ENCODE data around the gene HOATZ. TPM values are rescaled to one million over a fixed set of nuclear protein-coding genes. Genes with fewer than 3 reads are reported as not detected.

HOATZ gene
- polyA plus RNA-seq, 1 donor = 0.01 TPM

DNA sequence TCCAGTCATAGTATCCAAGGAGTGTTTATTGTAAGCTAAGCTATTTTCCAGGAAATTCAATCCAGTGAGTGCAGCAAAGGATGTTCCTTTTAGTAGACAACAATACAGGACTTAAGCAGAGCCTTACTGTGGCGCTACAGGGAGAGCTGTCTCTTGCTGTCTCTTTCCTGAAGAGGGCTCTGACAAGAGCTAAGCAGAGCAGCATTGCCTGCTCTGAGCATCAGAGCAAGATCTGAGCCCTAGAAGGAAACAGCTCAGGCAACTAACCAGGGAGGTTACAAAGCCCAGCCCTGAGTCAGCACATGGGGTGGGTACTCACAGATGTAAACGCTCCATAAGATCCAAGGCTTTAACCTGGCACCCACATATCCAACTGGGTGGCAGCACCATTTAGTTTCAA, 33.9 kb downstream of the HOATZ start:
- Histone ChIP-seq H3K27me3 (ENCODE audit: control insufficient read depth, insufficient read depth, low read length) (peaks cover 34% of the 10 kb centered on the region), H3K9me3 (ENCODE audit: control insufficient read depth, low read depth, low read length) (no peaks in the 10 kb centered on the region), H3K4me1 (ENCODE audit: control insufficient read depth, insufficient read depth, low read length) (no peaks in the 10 kb centered on the region), H3K36me3 (ENCODE audit: control insufficient read depth, insufficient read depth, low read length) (no peaks in the 10 kb centered on the region), H3K27ac (ENCODE audit: low read length) (no peak overlapping the region), H3K4me3 (ENCODE audit: low read length) (no peak overlapping the region)
- no peak for DNase-seq
- no CpG with 5 or more reads among the region's 2 CpGs for WGBS (ENCODE audit: insufficient coverage, low lambda C conversion rate)

DNA sequence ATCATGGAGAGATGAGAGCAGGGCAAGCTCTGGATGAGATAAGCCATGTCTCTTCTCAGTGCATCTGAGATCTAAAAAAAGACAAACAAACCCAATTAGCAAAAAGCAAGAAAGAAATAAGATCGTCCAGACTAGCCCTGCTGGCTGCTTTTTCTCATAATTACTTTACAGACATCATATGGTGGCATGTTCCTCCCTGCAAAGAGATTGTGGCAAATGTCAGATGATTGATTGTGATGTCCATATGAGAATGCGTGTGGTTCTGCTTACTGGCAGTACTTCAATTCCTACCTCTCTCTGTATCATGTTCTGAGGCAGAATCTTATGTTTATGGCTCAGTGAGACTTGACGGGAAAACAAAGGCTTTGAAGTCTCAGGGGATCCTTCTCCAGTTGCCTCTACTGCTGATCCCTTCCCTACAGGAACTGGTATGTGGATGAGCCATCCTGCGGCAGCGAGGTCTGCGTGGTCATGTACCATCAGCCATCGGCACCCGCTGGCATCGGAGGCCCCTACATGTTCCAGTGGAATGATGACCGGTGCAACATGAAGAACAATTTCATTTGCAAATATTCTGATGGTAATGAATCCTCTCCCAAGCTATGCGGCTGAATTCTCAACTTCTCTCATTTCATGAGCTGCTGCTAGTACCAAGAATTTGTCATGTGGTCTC, 34.8 kb downstream of the HOATZ start:
- peaks cover 28% of the 10 kb centered on the region for H3K27me3 ChIP-seq (ENCODE audit: control insufficient read depth, insufficient read depth, low read length)
- no peak overlapping the region for H3K27ac ChIP-seq (ENCODE audit: low read length)
- no CpG with 5 or more reads among the region's 11 CpGs for WGBS (ENCODE audit: insufficient coverage, low lambda C conversion rate)
- H3K36me3 ChIP-seq (ENCODE audit: control insufficient read depth, insufficient read depth, low read length) = no peaks in the 10 kb centered on the region
- no peak overlapping the region for H3K4me3 ChIP-seq (ENCODE audit: low read length)
- no peaks in the 10 kb centered on the region for H3K4me1 ChIP-seq (ENCODE audit: control insufficient read depth, insufficient read depth, low read length)
- H3K9me3 ChIP-seq (ENCODE audit: control insufficient read depth, low read depth, low read length) = no peaks in the 10 kb centered on the region
- no peak for DNase-seq

DNA sequence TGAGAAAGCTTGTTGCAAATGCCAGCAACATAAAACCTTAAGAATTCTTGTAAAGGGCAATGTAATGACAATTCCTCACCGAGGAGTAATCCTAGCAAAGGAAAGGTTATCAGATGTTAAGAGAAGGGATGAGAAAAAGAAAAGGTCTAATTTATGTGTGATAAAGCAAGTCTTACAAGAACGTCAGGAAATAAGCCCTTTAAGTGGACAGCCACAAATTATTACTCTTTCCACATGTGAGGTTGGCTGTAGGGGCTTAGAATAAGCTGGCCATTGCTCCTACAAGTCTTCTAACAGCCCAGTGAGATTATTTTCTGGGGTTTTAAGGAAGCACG, 35.3 kb downstream of the HOATZ start:
- H3K4me1 ChIP-seq (ENCODE audit: control insufficient read depth, insufficient read depth, low read length) = no peaks in the 10 kb centered on the region
- no peak overlapping the region for H3K27ac ChIP-seq (ENCODE audit: low read length)
- DNase-seq = no peak
- 13% methylated on average over 1 of the region's 3 CpGs for WGBS (ENCODE audit: insufficient coverage, low lambda C conversion rate)
- H3K36me3 ChIP-seq (ENCODE audit: control insufficient read depth, insufficient read depth, low read length) = no peaks in the 10 kb centered on the region
- no peaks in the 10 kb centered on the region for H3K9me3 ChIP-seq (ENCODE audit: control insufficient read depth, low read depth, low read length)
- H3K4me3 ChIP-seq (ENCODE audit: low read length) = no peak overlapping the region
- H3K27me3 ChIP-seq (ENCODE audit: control insufficient read depth, insufficient read depth, low read length) = peaks cover 25% of the 10 kb centered on the region

DNA sequence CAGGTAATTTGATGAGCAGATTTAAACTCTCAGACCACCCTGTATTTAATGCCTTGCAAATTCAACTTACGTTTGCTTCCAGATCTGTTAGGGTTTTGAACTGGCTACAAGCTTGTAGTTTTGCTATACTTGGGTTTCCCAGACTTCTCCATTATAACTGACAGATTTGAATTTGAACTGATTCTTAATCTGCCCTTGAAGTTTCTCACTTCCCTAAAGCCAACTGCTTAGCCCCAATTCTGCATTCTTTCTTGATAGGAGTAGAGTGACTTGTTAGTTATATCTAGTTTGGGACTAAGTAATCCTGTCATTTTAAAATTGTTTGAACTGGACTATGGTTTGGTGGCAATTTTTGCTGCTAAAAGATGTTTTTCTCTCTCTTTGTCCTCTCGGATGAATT, 35.7 kb downstream of the HOATZ start:
- Histone ChIP-seq H3K4me1 (ENCODE audit: control insufficient read depth, insufficient read depth, low read length) (no peaks in the 10 kb centered on the region), H3K9me3 (ENCODE audit: control insufficient read depth, low read depth, low read length) (no peaks in the 10 kb centered on the region), H3K27me3 (ENCODE audit: control insufficient read depth, insufficient read depth, low read length) (peaks cover 22% of the 10 kb centered on the region), H3K36me3 (ENCODE audit: control insufficient read depth, insufficient read depth, low read length) (no peaks in the 10 kb centered on the region), H3K27ac (ENCODE audit: low read length) (no peak overlapping the region), H3K4me3 (ENCODE audit: low read length) (no peak overlapping the region)
- no CpG with 5 or more reads among the region's 2 CpGs for WGBS (ENCODE audit: insufficient coverage, low lambda C conversion rate)
- no peak for DNase-seq

DNA sequence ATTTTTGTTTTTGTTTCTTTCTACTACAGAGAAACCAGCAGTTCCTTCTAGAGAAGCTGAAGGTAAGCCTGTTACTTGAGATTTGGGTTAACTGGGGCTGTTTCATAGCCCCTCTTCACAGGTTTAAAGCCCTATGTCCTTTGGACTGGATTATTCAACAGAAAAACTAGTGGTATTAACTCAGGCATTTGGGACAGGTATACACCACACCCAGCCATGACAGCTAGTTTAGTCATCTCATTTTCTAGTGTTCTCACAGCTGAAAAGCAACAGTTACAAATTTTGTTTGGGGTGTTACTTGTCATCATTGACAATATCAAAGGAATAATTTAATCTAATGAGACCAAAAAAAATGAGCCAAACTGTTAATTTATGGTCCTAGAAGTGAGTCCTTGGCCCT, 40.0 kb downstream of the HOATZ start:
- Histone ChIP-seq H3K27me3 (ENCODE audit: control insufficient read depth, insufficient read depth, low read length) (no peaks in the 10 kb centered on the region), H3K4me3 (ENCODE audit: low read length) (no peak overlapping the region), H3K36me3 (ENCODE audit: control insufficient read depth, insufficient read depth, low read length) (no peaks in the 10 kb centered on the region), H3K27ac (ENCODE audit: low read length) (no peak overlapping the region), H3K9me3 (ENCODE audit: control insufficient read depth, low read depth, low read length) (no peaks in the 10 kb centered on the region), H3K4me1 (ENCODE audit: control insufficient read depth, insufficient read depth, low read length) (no peaks in the 10 kb centered on the region)
- no peak for DNase-seq

DNA sequence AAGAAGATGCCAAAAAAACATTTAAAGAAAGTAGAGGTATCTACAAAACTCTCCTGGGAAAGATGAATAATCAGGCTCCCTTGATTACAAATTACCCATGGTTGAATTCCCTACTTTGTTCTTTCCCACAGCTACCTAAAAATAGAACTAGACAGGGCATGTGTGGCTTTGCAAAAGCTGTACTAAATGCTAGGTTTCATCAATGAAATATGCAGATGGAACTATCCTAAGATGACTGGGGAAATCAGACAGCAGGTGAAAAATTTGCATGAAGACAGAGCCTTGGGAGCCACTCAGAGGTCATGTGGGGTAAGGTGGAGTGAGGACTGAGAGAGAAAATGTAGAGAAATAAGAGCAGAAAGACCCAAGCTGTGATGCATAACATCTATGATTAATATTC, 40.7 kb downstream of the HOATZ start:
- no peaks in the 10 kb centered on the region for H3K27me3 ChIP-seq (ENCODE audit: control insufficient read depth, insufficient read depth, low read length)
- DNase-seq = no peak
- H3K27ac ChIP-seq (ENCODE audit: low read length) = no peak overlapping the region
- H3K4me3 ChIP-seq (ENCODE audit: low read length) = no peak overlapping the region
- H3K4me1 ChIP-seq (ENCODE audit: control insufficient read depth, insufficient read depth, low read length) = no peaks in the 10 kb centered on the region
- no peaks in the 10 kb centered on the region for H3K9me3 ChIP-seq (ENCODE audit: control insufficient read depth, low read depth, low read length)
- no peaks in the 10 kb centered on the region for H3K36me3 ChIP-seq (ENCODE audit: control insufficient read depth, insufficient read depth, low read length)

DNA sequence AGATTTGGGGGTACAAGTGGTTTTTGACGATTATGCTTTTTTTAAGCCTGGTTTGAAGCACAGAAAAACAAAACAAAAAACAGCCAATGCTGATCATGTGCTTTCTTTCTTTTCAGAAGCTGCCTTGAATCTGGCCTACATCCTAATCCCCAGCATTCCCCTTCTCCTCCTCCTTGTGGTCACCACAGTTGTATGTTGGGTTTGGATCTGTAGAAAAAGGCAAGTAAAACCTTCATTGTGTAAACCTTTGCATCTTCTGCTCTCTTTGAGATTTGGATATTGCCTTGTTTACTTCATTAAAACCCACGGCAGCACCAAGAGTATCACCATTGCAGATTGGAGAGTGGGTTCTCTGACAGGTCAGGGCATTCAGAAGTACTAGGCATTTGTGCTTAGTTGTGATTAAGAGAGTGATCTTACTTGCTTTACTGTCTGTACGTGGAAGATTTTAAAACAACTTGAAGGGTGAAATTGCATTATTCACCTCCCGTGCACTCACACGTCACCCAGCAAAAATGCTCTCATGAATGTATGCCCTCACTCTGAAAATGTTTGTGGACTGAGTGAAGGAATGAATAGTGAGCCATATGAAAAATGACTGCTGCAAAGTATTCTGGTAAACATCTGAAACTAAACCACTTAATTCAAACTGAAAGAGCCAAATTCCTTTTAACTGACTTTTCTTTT, 43.0 kb downstream of the HOATZ start:
- peak in 1 of 2 donors; percentile 30 for DNase-seq
- Histone ChIP-seq H3K9me3 (ENCODE audit: control insufficient read depth, low read depth, low read length) (no peaks in the 10 kb centered on the region), H3K27me3 (ENCODE audit: control insufficient read depth, insufficient read depth, low read length) (no peaks in the 10 kb centered on the region), H3K4me1 (ENCODE audit: control insufficient read depth, insufficient read depth, low read length) (no peaks in the 10 kb centered on the region), H3K4me3 (ENCODE audit: low read length) (no peak overlapping the region), H3K27ac (ENCODE audit: low read length) (peak overlapping the region; percentile 35), H3K36me3 (ENCODE audit: control insufficient read depth, insufficient read depth, low read length) (no peaks in the 10 kb centered on the region)
- WGBS (ENCODE audit: insufficient coverage, low lambda C conversion rate) = 88% methylated on average over 2 of the region's 5 CpGs

DNA sequence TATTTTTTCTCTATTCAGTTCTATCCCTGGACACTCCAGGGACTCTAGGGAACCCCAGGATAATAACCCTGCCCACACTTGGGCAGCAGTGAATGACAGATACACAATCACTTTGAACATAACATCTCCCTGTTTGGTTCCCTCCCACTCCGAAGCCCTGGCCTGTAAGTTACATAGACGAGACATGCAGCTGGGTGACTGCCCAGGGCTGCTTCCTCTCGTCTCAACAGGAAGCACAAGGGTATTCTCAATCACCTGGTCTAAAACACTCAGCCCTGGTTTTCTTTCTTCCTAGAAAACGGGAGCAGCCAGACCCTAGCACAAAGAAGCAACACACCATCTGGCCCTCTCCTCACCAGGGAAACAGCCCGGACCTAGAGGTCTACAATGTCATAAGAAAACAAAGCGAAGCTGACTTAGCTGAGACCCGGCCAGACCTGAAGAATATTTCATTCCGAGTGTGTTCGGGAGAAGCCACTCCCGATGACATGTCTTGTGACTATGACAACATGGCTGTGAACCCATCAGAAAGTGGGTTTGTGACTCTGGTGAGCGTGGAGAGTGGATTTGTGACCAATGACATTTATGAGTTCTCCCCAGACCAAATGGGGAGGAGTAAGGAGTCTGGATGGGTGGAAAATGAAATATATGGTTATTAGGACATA, 45.4 kb downstream of the HOATZ start:
- no peaks in the 10 kb centered on the region for H3K36me3 ChIP-seq (ENCODE audit: control insufficient read depth, insufficient read depth, low read length)
- H3K4me3 ChIP-seq (ENCODE audit: low read length) = no peak overlapping the region
- H3K27me3 ChIP-seq (ENCODE audit: control insufficient read depth, insufficient read depth, low read length) = no peaks in the 10 kb centered on the region
- H3K9me3 ChIP-seq (ENCODE audit: control insufficient read depth, low read depth, low read length) = no peaks in the 10 kb centered on the region
- WGBS (ENCODE audit: insufficient coverage, low lambda C conversion rate) = no CpG with 5 or more reads among the region's 11 CpGs
- H3K4me1 ChIP-seq (ENCODE audit: control insufficient read depth, insufficient read depth, low read length) = no peaks in the 10 kb centered on the region
- no peak overlapping the region for H3K27ac ChIP-seq (ENCODE audit: low read length)
- no peak for DNase-seq

DNA sequence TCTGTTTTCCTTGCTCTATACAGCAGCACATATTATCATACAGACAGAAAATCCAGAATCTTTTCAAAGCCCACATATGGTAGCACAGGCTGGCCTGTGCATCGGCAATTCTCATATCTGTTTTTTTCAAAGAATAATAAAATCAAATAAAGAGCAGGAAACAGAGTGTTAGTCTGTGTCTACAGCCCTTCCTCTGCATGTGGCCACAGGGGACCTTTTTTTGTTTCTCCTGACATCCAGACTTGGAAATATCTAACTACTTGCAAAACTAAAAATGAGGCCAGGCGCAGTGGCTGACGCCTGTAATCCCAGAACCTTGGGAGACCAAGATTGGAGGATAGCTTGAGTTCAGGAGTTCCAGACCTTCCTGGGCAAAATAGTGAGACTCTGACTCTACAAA, 46.2 kb downstream of the HOATZ start:
- Histone ChIP-seq H3K9me3 (ENCODE audit: control insufficient read depth, low read depth, low read length) (no peaks in the 10 kb centered on the region), H3K27me3 (ENCODE audit: control insufficient read depth, insufficient read depth, low read length) (no peaks in the 10 kb centered on the region), H3K4me1 (ENCODE audit: control insufficient read depth, insufficient read depth, low read length) (no peaks in the 10 kb centered on the region), H3K27ac (ENCODE audit: low read length) (no peak overlapping the region), H3K4me3 (ENCODE audit: low read length) (no peak overlapping the region), H3K36me3 (ENCODE audit: control insufficient read depth, insufficient read depth, low read length) (no peaks in the 10 kb centered on the region)
- DNase-seq = no peak
- 100% methylated on average over 1 of the region's 3 CpGs for WGBS (ENCODE audit: insufficient coverage, low lambda C conversion rate)

DNA sequence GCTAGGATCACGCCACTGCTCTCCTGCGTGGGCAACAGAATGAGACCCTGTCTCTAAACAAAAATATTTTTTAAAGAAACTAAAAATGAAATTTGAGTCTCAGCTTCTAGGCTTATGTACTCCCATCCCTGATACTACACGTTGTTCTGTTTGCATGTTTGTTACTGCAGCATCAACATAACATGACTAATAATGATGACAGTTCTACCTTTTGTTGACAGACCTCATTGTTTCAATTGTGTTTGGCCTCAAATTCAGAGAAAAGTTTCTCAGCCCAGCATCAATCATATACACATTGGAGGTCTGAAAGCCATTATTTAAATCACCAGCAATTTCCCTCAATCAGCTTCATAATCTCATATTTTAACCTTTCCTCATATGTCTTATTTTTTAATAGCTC, 46.7 kb downstream of the HOATZ start:
- WGBS (ENCODE audit: insufficient coverage, low lambda C conversion rate) = 60% methylated on average over 1 of the region's 3 CpGs

More for the DNA sequence above, 46.7 kb downstream of the HOATZ start:
- DNase-seq = no peak
- H3K36me3 ChIP-seq (ENCODE audit: control insufficient read depth, insufficient read depth, low read length) = no peaks in the 10 kb centered on the region
- H3K4me3 ChIP-seq (ENCODE audit: low read length) = no peak overlapping the region
- no peaks in the 10 kb centered on the region for H3K4me1 ChIP-seq (ENCODE audit: control insufficient read depth, insufficient read depth, low read length)
- no peaks in the 10 kb centered on the region for H3K27me3 ChIP-seq (ENCODE audit: control insufficient read depth, insufficient read depth, low read length)
- H3K9me3 ChIP-seq (ENCODE audit: control insufficient read depth, low read depth, low read length) = no peaks in the 10 kb centered on the region
- no peak overlapping the region for H3K27ac ChIP-seq (ENCODE audit: low read length)

Measured in large intestine (tissue), 3 donors.